Keratinocyte (primary cell): ENCODE results near the gene EML1.

ENCODE experiments used
- EZH2 ChIP-seq: IDR thresholded peaks from one replicate; pipeline ENCODE4 v1.6.1; 2012; ENCODE audit warnings: inconsistent platforms, mild to moderate bottlenecking, low read length, moderate library complexity
- TF ChIP-seq, protein P1 (sequence below), 3 experiments: IDR thresholded peaks in 1 of 3; conservative IDR thresholded peaks in 1 of 3; optimal IDR thresholded peaks in 1 of 3; 2 replicates in 2 of 3; 3 replicates in 1 of 3; pipeline versions ENCODE3 to v1.5.1; 2011; ENCODE audit warnings: low read length in 3 of 3, mild to moderate bottlenecking in 3 of 3, moderate library complexity in 2 of 3, control low read depth in 1 of 3, inconsistent platforms in 1 of 3; ENCODE audit not compliant: insufficient read depth in 2 of 3; ENCODE audit errors: extremely low read depth in 1 of 3

- TF ChIP-seq, protein P1, sequence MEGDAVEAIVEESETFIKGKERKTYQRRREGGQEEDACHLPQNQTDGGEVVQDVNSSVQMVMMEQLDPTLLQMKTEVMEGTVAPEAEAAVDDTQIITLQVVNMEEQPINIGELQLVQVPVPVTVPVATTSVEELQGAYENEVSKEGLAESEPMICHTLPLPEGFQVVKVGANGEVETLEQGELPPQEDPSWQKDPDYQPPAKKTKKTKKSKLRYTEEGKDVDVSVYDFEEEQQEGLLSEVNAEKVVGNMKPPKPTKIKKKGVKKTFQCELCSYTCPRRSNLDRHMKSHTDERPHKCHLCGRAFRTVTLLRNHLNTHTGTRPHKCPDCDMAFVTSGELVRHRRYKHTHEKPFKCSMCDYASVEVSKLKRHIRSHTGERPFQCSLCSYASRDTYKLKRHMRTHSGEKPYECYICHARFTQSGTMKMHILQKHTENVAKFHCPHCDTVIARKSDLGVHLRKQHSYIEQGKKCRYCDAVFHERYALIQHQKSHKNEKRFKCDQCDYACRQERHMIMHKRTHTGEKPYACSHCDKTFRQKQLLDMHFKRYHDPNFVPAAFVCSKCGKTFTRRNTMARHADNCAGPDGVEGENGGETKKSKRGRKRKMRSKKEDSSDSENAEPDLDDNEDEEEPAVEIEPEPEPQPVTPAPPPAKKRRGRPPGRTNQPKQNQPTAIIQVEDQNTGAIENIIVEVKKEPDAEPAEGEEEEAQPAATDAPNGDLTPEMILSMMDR (optimal IDR thresholded peaks at IDR 0.05 in 1 of 3, IDR thresholded peaks at IDR 0.05 in 1 of 3, conservative IDR thresholded peaks at IDR 0.05 in 1 of 3; ENCODE audit: extremely low read depth in 1 of 3, insufficient read depth in 2 of 3, low read length in 3 of 3): no peak
- no peak for TF ChIP-seq EZH2
Observed at GRCh38 chr14:99759546-99759925, 33.7 kb upstream of the EML1 start.
